SK-N-SH treated with all-trans-retinoic acid at 6 μM for 48 hours (cell line): Measurements from ENCODE around the gene CORO1C.

Source experiments
- PATZ1 ChIP-seq: fragments of 250-450 bp; sonication (Bioruptor Pico); IDR thresholded peaks from 2 replicates; pipeline ENCODE4 v1.8.0; 2020; ENCODE audit warnings: mild to moderate bottlenecking, moderate library complexity, borderline replicate concordance
- ZFP3 ChIP-seq: fragments of 250-450 bp; sonication (Bioruptor Pico); IDR thresholded peaks from 2 replicates; pipeline ENCODE4 v1.5.0; 2020; ENCODE audit warnings: mild to moderate bottlenecking, moderate library complexity

GRCh38 chr12:108752387-108752786, 21.1 kb upstream of the CORO1C start:
- no peak for TF ChIP-seq ZFP3 (CRISPR knock-in tag)
- TF ChIP-seq PATZ1 (CRISPR knock-in tag), result no peak
